Glutamatergic neuron (in vitro differentiated cells): ENCODE data around the gene UST. TPM values are rescaled to one million over a fixed set of nuclear protein-coding genes. Genes with fewer than 3 reads are reported as not detected.

Experiments used
- DNase-seq: peaks from one replicate; pipeline ENCODE4 v3.0.0; 2022
- H3K27ac Mint-ChIP-seq: one replicate; pipeline ENCODE4 v1.8.0; 2020; ENCODE audit warnings: mild to moderate bottlenecking, mixed read lengths, inconsistent platforms; ENCODE audit not compliant: unreplicated experiment
- H3K27me3 Mint-ChIP-seq: one replicate; pipeline ENCODE4 v1.8.0; 2020; ENCODE audit warnings: mild to moderate bottlenecking, moderate library complexity, mixed read lengths, inconsistent platforms; ENCODE audit not compliant: unreplicated experiment
- H3K36me3 Mint-ChIP-seq: one replicate; pipeline ENCODE4 v1.8.0; 2020; ENCODE audit warnings: mild to moderate bottlenecking, mixed read lengths, inconsistent platforms; ENCODE audit not compliant: unreplicated experiment
- H3K4me1 Mint-ChIP-seq: one replicate; pipeline ENCODE4 v1.8.0; 2020; ENCODE audit warnings: mild to moderate bottlenecking, low read depth, mixed read lengths, inconsistent platforms; ENCODE audit not compliant: unreplicated experiment
- H3K4me3 Mint-ChIP-seq: one replicate; pipeline ENCODE4 v1.8.0; 2020; ENCODE audit warnings: mild to moderate bottlenecking, mixed read lengths, inconsistent platforms; ENCODE audit not compliant: unreplicated experiment
- H3K9me3 Mint-ChIP-seq: one replicate; pipeline ENCODE4 v1.8.0; 2020; ENCODE audit warnings: mild to moderate bottlenecking, moderate library complexity, mixed read lengths, inconsistent platforms; ENCODE audit not compliant: unreplicated experiment
- total RNA-seq: library from RNA; stranded (reverse); fragmentation: NEBNext Ultra II Directional; extraction: Animal tissue kit (Norgen Biotek cat#: 25700); gene quantifications from one replicate; pipeline ENCODE4 v1.2.1, GENCODE V29; 2021; ENCODE audit not compliant: unreplicated experiment
- TF ChIP-seq, protein P1 (sequence below): fragments of 200-600 bp; sonication (generic); IDR thresholded peaks from one replicate; pipeline ENCODE4 v1.5.0; 2021; ENCODE audit not compliant: partially characterized antibody, unreplicated experiment

Gene UST
- total RNA-seq, 1 donor from 2014 or later = 11.2 TPM

DNA sequence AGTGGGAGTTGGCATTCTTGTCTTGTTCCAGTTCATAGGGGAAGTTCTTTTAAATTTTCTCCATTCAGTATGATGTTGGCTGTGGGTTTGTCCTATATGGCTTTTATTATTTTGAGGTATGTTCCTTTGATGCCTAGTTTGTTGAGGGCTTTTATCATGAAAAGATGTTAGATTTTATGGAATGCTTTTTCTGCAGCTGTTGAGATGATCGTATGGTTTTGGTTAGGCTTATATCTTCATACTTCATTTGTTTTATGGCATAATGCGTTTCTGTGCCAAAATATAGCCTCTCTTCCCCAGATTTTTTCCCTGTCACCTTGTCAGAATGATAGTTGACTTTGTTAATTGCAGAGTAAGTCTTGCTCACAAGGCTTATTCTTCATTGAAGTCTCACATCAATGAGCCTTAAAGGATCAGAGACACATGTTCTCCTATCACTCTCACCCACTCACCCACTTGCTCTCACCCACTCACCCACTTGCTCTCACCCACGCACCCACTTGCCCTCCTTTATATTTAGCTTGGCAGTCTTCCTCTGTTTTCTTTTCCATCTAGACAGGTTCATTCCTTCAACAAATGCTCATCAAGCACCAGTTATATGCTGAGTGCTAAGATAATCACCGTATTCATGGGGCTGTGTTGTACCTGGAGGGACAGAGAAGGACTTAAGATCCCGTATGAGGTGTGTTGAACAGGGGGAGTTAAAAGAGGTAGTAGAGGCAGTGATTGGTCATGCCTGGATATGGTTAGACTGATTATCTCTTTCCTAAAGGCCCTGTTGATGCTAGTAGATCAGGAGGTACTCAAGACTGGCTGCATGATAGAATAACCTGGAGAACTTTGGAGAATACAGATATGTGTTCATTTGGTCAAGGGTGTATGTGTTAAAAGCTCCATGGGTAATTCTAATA lies 19.3 kb downstream of the UST start:
- TF ChIP-seq, protein P1, sequence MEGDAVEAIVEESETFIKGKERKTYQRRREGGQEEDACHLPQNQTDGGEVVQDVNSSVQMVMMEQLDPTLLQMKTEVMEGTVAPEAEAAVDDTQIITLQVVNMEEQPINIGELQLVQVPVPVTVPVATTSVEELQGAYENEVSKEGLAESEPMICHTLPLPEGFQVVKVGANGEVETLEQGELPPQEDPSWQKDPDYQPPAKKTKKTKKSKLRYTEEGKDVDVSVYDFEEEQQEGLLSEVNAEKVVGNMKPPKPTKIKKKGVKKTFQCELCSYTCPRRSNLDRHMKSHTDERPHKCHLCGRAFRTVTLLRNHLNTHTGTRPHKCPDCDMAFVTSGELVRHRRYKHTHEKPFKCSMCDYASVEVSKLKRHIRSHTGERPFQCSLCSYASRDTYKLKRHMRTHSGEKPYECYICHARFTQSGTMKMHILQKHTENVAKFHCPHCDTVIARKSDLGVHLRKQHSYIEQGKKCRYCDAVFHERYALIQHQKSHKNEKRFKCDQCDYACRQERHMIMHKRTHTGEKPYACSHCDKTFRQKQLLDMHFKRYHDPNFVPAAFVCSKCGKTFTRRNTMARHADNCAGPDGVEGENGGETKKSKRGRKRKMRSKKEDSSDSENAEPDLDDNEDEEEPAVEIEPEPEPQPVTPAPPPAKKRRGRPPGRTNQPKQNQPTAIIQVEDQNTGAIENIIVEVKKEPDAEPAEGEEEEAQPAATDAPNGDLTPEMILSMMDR = no peak
- no peak overlapping the region for H3K27ac Mint-ChIP-seq
- H3K36me3 Mint-ChIP-seq = peaks cover 7% of the 10 kb centered on the region
- H3K9me3 Mint-ChIP-seq = peaks cover 8% of the 10 kb centered on the region
- peaks cover 23% of the 10 kb centered on the region for H3K4me1 Mint-ChIP-seq
- H3K4me3 Mint-ChIP-seq = no peak overlapping the region
- no peaks in the 10 kb centered on the region for H3K27me3 Mint-ChIP-seq
- DNase-seq = no peak

DNA sequence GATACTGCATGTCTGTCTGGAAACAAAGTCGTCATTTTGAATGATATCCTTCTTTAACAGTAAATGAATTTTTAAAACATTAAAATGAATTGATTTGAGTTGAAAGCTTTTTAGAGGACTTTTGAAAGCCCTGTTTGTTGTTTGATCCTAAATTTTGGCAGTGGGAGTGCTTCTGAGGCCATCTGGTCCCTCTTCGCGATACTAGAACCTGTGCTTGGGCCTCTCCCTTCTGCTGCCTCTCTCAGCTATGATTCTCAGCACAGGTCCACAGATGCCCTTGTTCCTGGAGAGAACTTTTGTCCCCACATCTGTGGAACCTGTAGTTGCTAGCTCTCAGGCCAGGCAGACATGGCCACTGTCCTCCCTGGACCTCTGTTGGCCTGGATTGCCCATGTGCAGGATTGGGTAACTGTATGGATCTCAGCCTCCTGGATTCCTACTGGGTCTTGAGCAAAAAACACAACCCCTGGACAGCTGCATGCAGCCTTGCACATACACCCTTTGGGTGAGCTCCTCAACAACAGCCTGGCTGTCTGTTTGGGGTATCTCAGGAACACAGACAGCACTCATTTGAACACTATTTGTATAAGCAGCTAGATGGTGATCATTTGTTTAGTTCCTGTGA lies 21.9 kb downstream of the UST start:
- DNase-seq = no peak
- Mint-ChIP-seq H3K9me3 (peaks cover 4% of the 10 kb centered on the region), H3K27me3 (no peaks in the 10 kb centered on the region), H3K4me3 (no peak overlapping the region), H3K27ac (peak overlapping the region; percentile 72), H3K4me1 (peaks cover 14% of the 10 kb centered on the region), H3K36me3 (peaks cover under 1% of the 10 kb centered on the region)
- TF ChIP-seq, protein P1 = no peak

DNA sequence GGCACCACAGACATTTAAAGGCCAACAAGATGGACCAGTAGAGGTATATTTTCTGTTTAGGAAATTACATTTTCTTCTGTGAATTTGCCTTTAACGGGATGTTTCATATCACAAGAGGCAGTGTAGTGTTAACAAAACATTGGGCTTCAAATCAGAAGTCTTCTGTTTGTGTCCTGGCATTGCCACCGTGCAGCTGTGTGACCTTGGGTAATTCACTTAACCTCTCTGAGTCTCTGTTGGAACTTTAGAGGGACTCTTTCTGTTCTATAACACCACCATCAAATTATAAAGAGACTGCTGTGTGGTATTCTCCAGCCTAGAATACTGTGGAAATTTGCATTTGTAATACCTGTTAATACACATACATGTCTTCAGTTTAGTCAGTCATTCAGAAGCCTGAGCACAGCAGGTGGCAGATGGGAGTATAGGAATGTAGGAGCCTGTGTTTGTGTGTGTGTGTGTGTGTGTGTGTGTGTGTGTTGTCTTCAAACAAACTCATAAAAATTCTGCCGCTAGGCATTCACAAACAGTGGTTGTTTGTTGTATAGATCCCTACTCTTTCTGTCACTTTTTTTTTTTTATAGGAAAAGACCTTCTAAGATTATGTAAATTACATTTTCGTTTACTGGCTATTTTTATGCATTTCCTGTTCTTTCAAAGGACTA lies 22.6 kb downstream of the UST start:
- Mint-ChIP-seq H3K27me3 (no peaks in the 10 kb centered on the region), H3K27ac (no peak overlapping the region), H3K36me3 (no peaks in the 10 kb centered on the region), H3K4me1 (peaks cover 14% of the 10 kb centered on the region), H3K4me3 (no peak overlapping the region), H3K9me3 (peaks cover under 1% of the 10 kb centered on the region)
- TF ChIP-seq, protein P1 = no peak
- DNase-seq = no peak

DNA sequence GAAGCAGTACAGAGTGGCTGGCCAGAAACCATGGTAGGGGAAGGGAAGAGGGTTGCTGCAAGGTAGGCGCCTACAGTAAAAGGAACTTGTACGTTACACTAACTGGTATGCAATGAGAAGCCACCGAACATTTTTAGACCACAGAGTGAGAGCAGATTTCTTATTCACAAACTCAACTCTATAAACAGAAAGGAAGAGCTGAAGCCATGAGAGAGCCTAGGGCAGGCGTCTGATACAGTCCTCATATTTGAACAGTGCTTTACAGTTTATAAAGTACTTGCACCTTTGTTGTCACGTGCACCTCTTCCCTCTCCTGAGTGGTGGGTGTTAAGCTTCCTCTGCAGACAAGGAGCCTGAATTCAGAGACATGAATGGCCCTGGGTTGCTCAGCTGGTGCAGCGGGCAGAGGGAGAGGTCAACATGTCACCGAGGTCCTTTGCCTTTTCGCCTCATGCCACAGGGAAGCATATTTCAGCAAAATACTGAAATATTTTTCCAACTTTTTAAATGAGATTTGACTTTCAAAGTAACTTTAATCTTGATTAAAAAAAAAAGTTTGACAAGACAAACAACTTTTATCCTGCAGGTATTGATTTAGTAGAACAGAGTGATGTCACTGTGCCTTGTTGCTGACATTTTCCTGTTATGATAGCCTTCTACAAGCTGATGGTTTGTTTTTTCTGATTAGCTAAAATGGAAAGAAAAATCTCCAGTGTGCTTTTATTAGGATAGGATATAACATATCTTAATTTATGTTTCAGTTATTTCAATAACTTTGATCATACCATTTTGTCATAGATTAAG lies 23.8 kb downstream of the UST start:
- Mint-ChIP-seq H3K27me3 (no peaks in the 10 kb centered on the region), H3K36me3 (no peaks in the 10 kb centered on the region), H3K27ac (no peak overlapping the region), H3K9me3 (no peaks in the 10 kb centered on the region), H3K4me3 (no peak overlapping the region), H3K4me1 (peaks cover 14% of the 10 kb centered on the region)
- TF ChIP-seq, protein P1 = no peak
- DNase-seq = no peak
